ENCODE measurements around the gene SCAF1.
"Not testable (repeated sequence)": the region's sequence is repeated elsewhere in the genome, so short reads cannot be mapped to it uniquely, and the experiment has no call there.

Gene SCAF1

DNA sequence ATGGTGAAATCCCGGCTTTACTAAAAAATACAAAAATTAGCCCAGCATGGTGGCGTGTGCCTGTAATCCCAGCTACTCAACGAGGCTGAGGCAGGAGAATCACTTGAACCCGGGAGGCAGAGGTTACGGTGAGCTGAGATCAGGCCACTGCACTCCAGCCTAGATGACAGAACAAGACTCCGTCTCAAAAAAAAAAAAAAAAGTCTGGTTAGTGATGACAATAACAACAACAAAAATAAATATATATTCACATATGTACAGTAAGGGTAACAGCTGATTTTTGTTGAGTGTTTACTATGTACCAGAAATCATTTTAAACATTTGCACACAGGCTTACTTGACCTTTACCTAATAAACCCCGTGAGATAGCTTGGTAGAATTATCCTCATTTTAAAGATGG, 25.1 kb upstream of the SCAF1 start:
- peaks cover 0 to 7% of the 10 kb centered on the region in 2 donors for H3K4me1 ChIP-seq (ENCODE audit: control insufficient read depth in 2 of 2, insufficient read depth in 2 of 2, low read length in 2 of 2)
- peaks cover 46 to 53% of the 10 kb centered on the region in 2 donors for H3K36me3 ChIP-seq (ENCODE audit: control insufficient read depth in 2 of 2, insufficient read depth in 2 of 2, low read length in 2 of 2)
- H3K27me3 ChIP-seq (ENCODE audit: control insufficient read depth in 2 of 2, insufficient read depth in 2 of 2, low read length in 2 of 2) = no peaks in the 10 kb centered on the region
- no peak overlapping the region for H3K9ac ChIP-seq (ENCODE audit: low read depth in 1 of 2, low read length in 2 of 2)
- no peak overlapping the region for H3K4me3 ChIP-seq (ENCODE audit: low read length in 2 of 2)
- H3K27ac ChIP-seq (ENCODE audit: low read depth in 2 of 2, low read length in 2 of 2) = no peak overlapping the region
- H3K9me3 ChIP-seq (ENCODE audit: control insufficient read depth in 2 of 2, low read length in 2 of 2) = no peaks in the 10 kb centered on the region

DNA sequence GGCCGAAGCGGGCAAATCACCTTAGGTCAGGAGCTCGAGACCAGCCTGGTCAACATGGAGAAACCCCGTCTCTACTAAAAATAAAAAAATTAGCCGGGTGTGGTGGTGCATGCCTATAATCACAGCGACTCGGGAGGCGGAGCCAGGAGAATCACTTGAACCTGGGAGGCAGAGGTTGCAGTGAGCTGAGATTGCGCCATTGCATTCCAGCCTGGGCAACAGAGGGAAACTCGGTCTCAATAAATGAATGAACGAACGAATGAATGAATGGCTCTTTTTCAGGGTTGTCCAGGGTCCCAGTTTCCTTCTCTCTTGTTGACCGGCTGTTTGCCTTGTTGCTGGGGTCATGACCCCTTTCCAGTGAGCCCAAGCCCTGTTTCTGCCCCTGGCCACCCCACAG, 24.1 kb upstream of the SCAF1 start:
- H3K4me1 ChIP-seq (ENCODE audit: control insufficient read depth in 2 of 2, insufficient read depth in 2 of 2, low read length in 2 of 2); H3K4me3 ChIP-seq (ENCODE audit: low read length in 2 of 2); H3K9ac ChIP-seq (ENCODE audit: low read depth in 1 of 2, low read length in 2 of 2); H3K27ac ChIP-seq (ENCODE audit: low read depth in 2 of 2, low read length in 2 of 2); H3K9me3 ChIP-seq (ENCODE audit: control insufficient read depth in 2 of 2, low read length in 2 of 2); H3K27me3 ChIP-seq (ENCODE audit: control insufficient read depth in 2 of 2, insufficient read depth in 2 of 2, low read length in 2 of 2): not testable (repeated sequence)
- peaks cover 42 to 53% of the 10 kb centered on the region in 2 donors for H3K36me3 ChIP-seq (ENCODE audit: control insufficient read depth in 2 of 2, insufficient read depth in 2 of 2, low read length in 2 of 2)

- no peaks in the 10 kb centered on the region for H3K27me3 ChIP-seq (ENCODE audit: control insufficient read depth in 2 of 2, insufficient read depth in 2 of 2, low read length in 2 of 2)
- H3K36me3 ChIP-seq (ENCODE audit: control insufficient read depth in 2 of 2, insufficient read depth in 2 of 2, low read length in 2 of 2) = peaks cover 15 to 26% of the 10 kb centered on the region in 2 donors
- no peak overlapping the region for H3K27ac ChIP-seq (ENCODE audit: low read depth in 2 of 2, low read length in 2 of 2)
- no peak overlapping the region for H3K9ac ChIP-seq (ENCODE audit: low read depth in 1 of 2, low read length in 2 of 2)
- no peaks in the 10 kb centered on the region for H3K4me1 ChIP-seq (ENCODE audit: control insufficient read depth in 2 of 2, insufficient read depth in 2 of 2, low read length in 2 of 2)
- H3K4me3 ChIP-seq (ENCODE audit: low read length in 2 of 2) = no peak overlapping the region
- H3K9me3 ChIP-seq (ENCODE audit: control insufficient read depth in 2 of 2, low read length in 2 of 2) = no peaks in the 10 kb centered on the region
Observed at GRCh38 chr19:49624967-49625910, 16.8 kb upstream of the SCAF1 start.

- peaks cover 14 to 24% of the 10 kb centered on the region in 2 donors for H3K36me3 ChIP-seq (ENCODE audit: control insufficient read depth in 2 of 2, insufficient read depth in 2 of 2, low read length in 2 of 2)
- no peaks in the 10 kb centered on the region for H3K27me3 ChIP-seq (ENCODE audit: control insufficient read depth in 2 of 2, insufficient read depth in 2 of 2, low read length in 2 of 2)
- H3K4me1 ChIP-seq (ENCODE audit: control insufficient read depth in 2 of 2, insufficient read depth in 2 of 2, low read length in 2 of 2) = no peaks in the 10 kb centered on the region
Observed at GRCh38 chr19:49626226-49626625, 15.8 kb upstream of the SCAF1 start.

GRCh38 chr19:49629659-49630058, 12.3 kb upstream of the SCAF1 start:
- Histone ChIP-seq H3K9me3 (ENCODE audit: control insufficient read depth in 2 of 2, low read length in 2 of 2) (no peaks in the 10 kb centered on the region), H3K27me3 (ENCODE audit: control insufficient read depth in 2 of 2, insufficient read depth in 2 of 2, low read length in 2 of 2) (no peaks in the 10 kb centered on the region), H3K27ac (ENCODE audit: low read depth in 2 of 2, low read length in 2 of 2) (no peak overlapping the region), H3K4me3 (ENCODE audit: low read length in 2 of 2) (no peak overlapping the region), H3K4me1 (ENCODE audit: control insufficient read depth in 2 of 2, insufficient read depth in 2 of 2, low read length in 2 of 2) (no peaks in the 10 kb centered on the region), H3K9ac (ENCODE audit: low read depth in 1 of 2, low read length in 2 of 2) (no peak overlapping the region), H3K36me3 (ENCODE audit: control insufficient read depth in 2 of 2, insufficient read depth in 2 of 2, low read length in 2 of 2) (peaks cover 8 to 11% of the 10 kb centered on the region in 2 donors)

More at GRCh38 chr19:49626226-49626625, 15.8 kb upstream of the SCAF1 start:
- H3K9ac ChIP-seq (ENCODE audit: low read depth in 1 of 2, low read length in 2 of 2) = no peak overlapping the region
- no peak overlapping the region for H3K4me3 ChIP-seq (ENCODE audit: low read length in 2 of 2)
- H3K9me3 ChIP-seq (ENCODE audit: control insufficient read depth in 2 of 2, low read length in 2 of 2) = no peaks in the 10 kb centered on the region
- H3K27ac ChIP-seq (ENCODE audit: low read depth in 2 of 2, low read length in 2 of 2) = no peak overlapping the region

GRCh38 chr19:49631014-49631588, 10.9 kb upstream of the SCAF1 start:
- Histone ChIP-seq H3K9me3 (ENCODE audit: control insufficient read depth in 2 of 2, low read length in 2 of 2) (no peaks in the 10 kb centered on the region), H3K4me3 (ENCODE audit: low read length in 2 of 2) (no peak overlapping the region), H3K27me3 (ENCODE audit: control insufficient read depth in 2 of 2, insufficient read depth in 2 of 2, low read length in 2 of 2) (no peaks in the 10 kb centered on the region), H3K27ac (ENCODE audit: low read depth in 2 of 2, low read length in 2 of 2) (no peak overlapping the region), H3K9ac (ENCODE audit: low read depth in 1 of 2, low read length in 2 of 2) (no peak overlapping the region), H3K36me3 (ENCODE audit: control insufficient read depth in 2 of 2, insufficient read depth in 2 of 2, low read length in 2 of 2) (peaks cover 3 to 7% of the 10 kb centered on the region in 2 donors), H3K4me1 (ENCODE audit: control insufficient read depth in 2 of 2, insufficient read depth in 2 of 2, low read length in 2 of 2) (no peaks in the 10 kb centered on the region)

DNA sequence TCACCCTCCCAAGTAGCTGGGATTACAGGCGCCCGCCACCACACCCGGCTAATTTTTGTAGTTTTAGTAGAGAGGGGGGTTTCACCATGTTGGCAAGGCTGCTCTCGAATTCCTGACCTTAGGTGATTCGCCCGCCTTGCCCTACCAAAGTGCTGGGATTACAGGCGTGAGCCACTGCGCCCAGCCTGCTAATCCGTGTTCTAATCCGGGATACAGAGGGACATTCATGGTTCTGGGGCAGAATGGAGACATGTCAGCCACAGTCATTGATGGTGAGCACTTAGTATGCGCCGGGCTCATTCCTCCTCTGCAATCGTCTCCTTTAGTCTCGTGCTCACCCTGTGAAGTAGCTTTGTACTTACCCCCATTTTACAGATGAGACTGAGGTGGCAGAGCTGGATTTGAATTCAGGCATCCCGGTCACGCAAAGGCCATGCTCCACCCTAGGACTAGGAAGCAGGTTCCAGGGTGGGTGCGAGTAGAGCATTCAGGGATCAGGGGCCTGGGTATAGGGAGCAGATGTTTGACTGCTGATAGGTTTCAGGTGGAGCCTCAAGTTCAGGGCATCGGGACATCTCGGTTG, 10.3 kb upstream of the SCAF1 start:
- Histone ChIP-seq H3K9ac (ENCODE audit: low read depth in 1 of 2, low read length in 2 of 2) (no peak overlapping the region), H3K4me1 (ENCODE audit: control insufficient read depth in 2 of 2, insufficient read depth in 2 of 2, low read length in 2 of 2) (peaks cover 0 to under 1% of the 10 kb centered on the region in 2 donors), H3K36me3 (ENCODE audit: control insufficient read depth in 2 of 2, insufficient read depth in 2 of 2, low read length in 2 of 2) (peaks cover 3 to 9% of the 10 kb centered on the region in 2 donors), H3K4me3 (ENCODE audit: low read length in 2 of 2) (no peak overlapping the region), H3K27me3 (ENCODE audit: control insufficient read depth in 2 of 2, insufficient read depth in 2 of 2, low read length in 2 of 2) (no peaks in the 10 kb centered on the region), H3K27ac (ENCODE audit: low read depth in 2 of 2, low read length in 2 of 2) (no peak overlapping the region), H3K9me3 (ENCODE audit: control insufficient read depth in 2 of 2, low read length in 2 of 2) (no peaks in the 10 kb centered on the region)

- H3K9ac ChIP-seq (ENCODE audit: low read depth in 1 of 2, low read length in 2 of 2) = no peak overlapping the region
- H3K4me3 ChIP-seq (ENCODE audit: low read length in 2 of 2) = no peak overlapping the region
- no peaks in the 10 kb centered on the region for H3K9me3 ChIP-seq (ENCODE audit: control insufficient read depth in 2 of 2, low read length in 2 of 2)
- no peak overlapping the region for H3K27ac ChIP-seq (ENCODE audit: low read depth in 2 of 2, low read length in 2 of 2)
- peaks cover 0 to 2% of the 10 kb centered on the region in 2 donors for H3K4me1 ChIP-seq (ENCODE audit: control insufficient read depth in 2 of 2, insufficient read depth in 2 of 2, low read length in 2 of 2)
- H3K27me3 ChIP-seq (ENCODE audit: control insufficient read depth in 2 of 2, insufficient read depth in 2 of 2, low read length in 2 of 2) = no peaks in the 10 kb centered on the region
- peaks cover 0 to 6% of the 10 kb centered on the region in 2 donors for H3K36me3 ChIP-seq (ENCODE audit: control insufficient read depth in 2 of 2, insufficient read depth in 2 of 2, low read length in 2 of 2)
Observed at GRCh38 chr19:49632576-49632975, 9.4 kb upstream of the SCAF1 start.

- not testable (repeated sequence) for H3K36me3 ChIP-seq (ENCODE audit: control insufficient read depth in 2 of 2, insufficient read depth in 2 of 2, low read length in 2 of 2); H3K4me3 ChIP-seq (ENCODE audit: low read length in 2 of 2); H3K27me3 ChIP-seq (ENCODE audit: control insufficient read depth in 2 of 2, insufficient read depth in 2 of 2, low read length in 2 of 2); H3K9me3 ChIP-seq (ENCODE audit: control insufficient read depth in 2 of 2, low read length in 2 of 2); H3K9ac ChIP-seq (ENCODE audit: low read depth in 1 of 2, low read length in 2 of 2); H3K4me1 ChIP-seq (ENCODE audit: control insufficient read depth in 2 of 2, insufficient read depth in 2 of 2, low read length in 2 of 2); H3K27ac ChIP-seq (ENCODE audit: low read depth in 2 of 2, low read length in 2 of 2)
Observed at GRCh38 chr19:49633273-49633672, 8.7 kb upstream of the SCAF1 start.

All from mucosa of rectum (tissue), 2 donors.